DOHH2 (cell line): ENCODE results near the gene B9D2.

Experiments used
- EZH2phosphoT487 ChIP-seq: fragments of 200-600 bp; sonication (generic); IDR thresholded peaks from 2 replicates; pipeline ENCODE4 v1.6.1; 2017; ENCODE audit warnings: borderline replicate concordance, mild to moderate bottlenecking, antibody characterized with exemption, low read length, moderate library complexity, mixed read lengths
- TF ChIP-seq, protein P1 (sequence below): fragments of 200-600 bp; sonication (generic); IDR thresholded peaks from one replicate; pipeline ENCODE4 v1.5.1; 2014; ENCODE audit warnings: antibody characterized with exemption, mild to moderate bottlenecking, low read depth, low read length; ENCODE audit not compliant: poor library complexity, severe bottlenecking

- TF ChIP-seq, protein P1, sequence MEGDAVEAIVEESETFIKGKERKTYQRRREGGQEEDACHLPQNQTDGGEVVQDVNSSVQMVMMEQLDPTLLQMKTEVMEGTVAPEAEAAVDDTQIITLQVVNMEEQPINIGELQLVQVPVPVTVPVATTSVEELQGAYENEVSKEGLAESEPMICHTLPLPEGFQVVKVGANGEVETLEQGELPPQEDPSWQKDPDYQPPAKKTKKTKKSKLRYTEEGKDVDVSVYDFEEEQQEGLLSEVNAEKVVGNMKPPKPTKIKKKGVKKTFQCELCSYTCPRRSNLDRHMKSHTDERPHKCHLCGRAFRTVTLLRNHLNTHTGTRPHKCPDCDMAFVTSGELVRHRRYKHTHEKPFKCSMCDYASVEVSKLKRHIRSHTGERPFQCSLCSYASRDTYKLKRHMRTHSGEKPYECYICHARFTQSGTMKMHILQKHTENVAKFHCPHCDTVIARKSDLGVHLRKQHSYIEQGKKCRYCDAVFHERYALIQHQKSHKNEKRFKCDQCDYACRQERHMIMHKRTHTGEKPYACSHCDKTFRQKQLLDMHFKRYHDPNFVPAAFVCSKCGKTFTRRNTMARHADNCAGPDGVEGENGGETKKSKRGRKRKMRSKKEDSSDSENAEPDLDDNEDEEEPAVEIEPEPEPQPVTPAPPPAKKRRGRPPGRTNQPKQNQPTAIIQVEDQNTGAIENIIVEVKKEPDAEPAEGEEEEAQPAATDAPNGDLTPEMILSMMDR, result no peak
- TF ChIP-seq EZH2phosphoT487, result no peak
Observed at GRCh38 chr19:41392775-41393174, 28.8 kb upstream of the B9D2 start.
